HEK293 (cell line): Measurements from ENCODE around the gene CITED4.

Source experiments
- CTCF ChIA-PET: fragments of 350-600 bp; formaldehyde crosslinking; extraction: SDS; loops from one replicate; lab custom pipeline; 2021; ENCODE audit warnings: antibody characterized with exemption; lab: Yijun Ruan, JAX
- POLR2A ChIA-PET: fragments of 300-600 bp; formaldehyde crosslinking; extraction: SDS; loops from one replicate; lab custom pipeline; 2020; ENCODE audit warnings: antibody characterized with exemption, inconsistent platforms; lab: Yijun Ruan, JAX
- H3K27ac ChIP-seq: fragments of 200-500 bp; sonication (Bioruptor generic); 2 replicates; pipeline ENCODE4 v1.5.1; 2014; ENCODE audit warnings: low read depth, low read length, control low read depth, inconsistent platforms; ENCODE audit errors: extremely low read depth
- H3K36me3 ChIP-seq, 2 experiments: fragments of 200-500 bp in 1 of 2; sonication (Bioruptor generic) in 1 of 2; 1 replicate in 1 of 2; 2 replicates in 1 of 2; pipeline ENCODE4 v1.5.1; 2014 to 2017; ENCODE audit warnings: inconsistent platforms in 2 of 2, low read length in 2 of 2; ENCODE audit not compliant: control insufficient read depth in 2 of 2, insufficient read depth in 1 of 2
- H3K4me1 ChIP-seq: fragments of 200-500 bp; sonication (Bioruptor generic); 2 replicates; pipeline ENCODE4 v1.5.1; 2014; ENCODE audit warnings: mild to moderate bottlenecking, low read length, inconsistent platforms; ENCODE audit not compliant: control insufficient read depth, insufficient read depth
- H3K4me3 ChIP-seq: 2 replicates; pipeline ENCODE4 v1.5.1; 2011; ENCODE audit warnings: low read depth, mild to moderate bottlenecking, control low read depth, low read length, moderate library complexity
- H3K9me3 ChIP-seq: fragments of 200-500 bp; sonication (Bioruptor generic); 2 replicates; pipeline ENCODE4 v1.5.1; 2014; ENCODE audit warnings: low read depth, low read length, inconsistent platforms; ENCODE audit not compliant: control insufficient read depth, insufficient read depth
- REPIN1 ChIP-seq: fragments of 450-650 bp; formaldehyde crosslinking; IDR thresholded peaks from 2 replicates; pipeline ENCODE4 v1.5.1; 2017; ENCODE audit warnings: missing biosample characterization, missing genetic modification characterization, low read depth
- SETDB1 ChIP-seq: IDR thresholded peaks from one replicate; pipeline ENCODE4 v1.6.1; 2017; ENCODE audit warnings: mild to moderate bottlenecking, low read length, moderate library complexity, mixed read lengths; ENCODE audit not compliant: insufficient read length
- ZBTB17 ChIP-seq: fragments of 450-650 bp; formaldehyde crosslinking; IDR thresholded peaks from 2 replicates; pipeline ENCODE4 v1.5.1; 2016; ENCODE audit warnings: missing biosample characterization, missing genetic modification characterization
- ZBTB48 ChIP-seq: fragments of 450-650 bp; formaldehyde crosslinking; IDR thresholded peaks from 2 replicates; pipeline ENCODE4 v1.5.1; 2016; ENCODE audit warnings: missing biosample characterization, missing genetic modification characterization
- ZFHX2 ChIP-seq: fragments of 450-650 bp; formaldehyde crosslinking; conservative IDR thresholded peaks from 2 replicates; pipeline ENCODE4 v1.5.1; 2016; ENCODE audit warnings: missing biosample characterization, missing genetic modification characterization
- ZNF114 ChIP-seq: fragments of 450-650 bp; formaldehyde crosslinking; IDR thresholded peaks from 2 replicates; pipeline ENCODE4 v1.5.0; 2017; ENCODE audit warnings: missing biosample characterization, missing genetic modification characterization
- ZNF146 ChIP-seq: fragments of 450-650 bp; formaldehyde crosslinking; IDR thresholded peaks from 2 replicates; pipeline ENCODE4 v1.5.1; 2016; ENCODE audit warnings: missing biosample characterization, missing genetic modification characterization
- ZNF223 ChIP-seq: fragments of 450-650 bp; formaldehyde crosslinking; IDR thresholded peaks from 2 replicates; pipeline ENCODE4 v1.5.1; 2016; ENCODE audit warnings: missing biosample characterization, missing genetic modification characterization
- ZNF585B ChIP-seq: fragments of 450-650 bp; formaldehyde crosslinking; IDR thresholded peaks from 2 replicates; pipeline ENCODE4 v1.5.1; 2016; ENCODE audit warnings: missing biosample characterization, missing genetic modification characterization
- ZNF776 ChIP-seq: fragments of 450-650 bp; formaldehyde crosslinking; IDR thresholded peaks from 2 replicates; pipeline ENCODE4 v1.5.0; 2017; ENCODE audit warnings: missing biosample characterization, missing genetic modification characterization, borderline replicate concordance
- TF ChIP-seq, protein P1 (sequence below): fragments of 450-650 bp; formaldehyde crosslinking; IDR thresholded peaks from 2 replicates; pipeline ENCODE4 v1.5.1; 2016; ENCODE audit warnings: missing biosample characterization, missing genetic modification characterization, low read depth
- TF ChIP-seq, protein P2 (sequence below): fragments of 450-650 bp; formaldehyde crosslinking; IDR thresholded peaks from 2 replicates; pipeline ENCODE4 v1.5.1; 2017; ENCODE audit warnings: missing biosample characterization, mild to moderate bottlenecking, missing genetic modification characterization, moderate library complexity
- TF ChIP-seq, protein P3 (sequence below): fragments of 450-650 bp; formaldehyde crosslinking; IDR thresholded peaks from 2 replicates; pipeline ENCODE4 v1.5.1; 2016; ENCODE audit warnings: missing biosample characterization, missing genetic modification characterization, borderline replicate concordance
- TF ChIP-seq, protein P4 (sequence below): fragments of 450-650 bp; formaldehyde crosslinking; IDR thresholded peaks from 2 replicates; pipeline ENCODE4 v1.5.1; 2016; ENCODE audit warnings: missing biosample characterization, missing genetic modification characterization
- TF ChIP-seq, protein P5 (sequence below): fragments of 450-650 bp; formaldehyde crosslinking; IDR thresholded peaks from 2 replicates; pipeline ENCODE4 v1.5.1; 2017; ENCODE audit warnings: missing biosample characterization, missing genetic modification characterization
- TF ChIP-seq, protein P6 (sequence below): fragments of 450-650 bp; formaldehyde crosslinking; IDR thresholded peaks from 2 replicates; pipeline ENCODE4 v1.5.1; 2016; ENCODE audit warnings: missing biosample characterization, missing genetic modification characterization, borderline replicate concordance

The CITED4 gene

DNA sequence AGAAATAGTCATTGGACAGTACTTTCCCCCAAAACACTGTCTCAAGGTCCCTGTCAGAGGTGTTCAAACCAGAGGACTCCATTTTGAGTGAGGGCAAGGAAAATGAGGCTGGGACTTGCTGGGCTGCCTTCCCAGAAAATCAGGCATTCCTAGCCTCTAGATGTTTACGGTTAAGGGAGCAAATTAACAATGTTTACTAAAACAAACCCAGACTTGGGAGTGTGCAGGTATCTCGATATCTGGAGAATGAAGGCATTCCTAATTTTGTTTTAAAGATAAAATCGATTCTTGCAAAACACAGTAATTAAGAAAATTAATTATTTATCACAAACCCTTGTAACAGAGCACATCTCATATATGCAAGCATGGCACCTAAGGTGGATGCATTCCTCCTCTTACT, 48.9 kb upstream of the CITED4 start (continued):
- TF ChIP-seq, protein P1, sequence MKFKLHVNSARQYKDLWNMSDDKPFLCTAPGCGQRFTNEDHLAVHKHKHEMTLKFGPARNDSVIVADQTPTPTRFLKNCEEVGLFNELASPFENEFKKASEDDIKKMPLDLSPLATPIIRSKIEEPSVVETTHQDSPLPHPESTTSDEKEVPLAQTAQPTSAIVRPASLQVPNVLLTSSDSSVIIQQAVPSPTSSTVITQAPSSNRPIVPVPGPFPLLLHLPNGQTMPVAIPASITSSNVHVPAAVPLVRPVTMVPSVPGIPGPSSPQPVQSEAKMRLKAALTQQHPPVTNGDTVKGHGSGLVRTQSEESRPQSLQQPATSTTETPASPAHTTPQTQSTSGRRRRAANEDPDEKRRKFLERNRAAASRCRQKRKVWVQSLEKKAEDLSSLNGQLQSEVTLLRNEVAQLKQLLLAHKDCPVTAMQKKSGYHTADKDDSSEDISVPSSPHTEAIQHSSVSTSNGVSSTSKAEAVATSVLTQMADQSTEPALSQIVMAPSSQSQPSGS: no peak
- TF ChIP-seq, protein P2, sequence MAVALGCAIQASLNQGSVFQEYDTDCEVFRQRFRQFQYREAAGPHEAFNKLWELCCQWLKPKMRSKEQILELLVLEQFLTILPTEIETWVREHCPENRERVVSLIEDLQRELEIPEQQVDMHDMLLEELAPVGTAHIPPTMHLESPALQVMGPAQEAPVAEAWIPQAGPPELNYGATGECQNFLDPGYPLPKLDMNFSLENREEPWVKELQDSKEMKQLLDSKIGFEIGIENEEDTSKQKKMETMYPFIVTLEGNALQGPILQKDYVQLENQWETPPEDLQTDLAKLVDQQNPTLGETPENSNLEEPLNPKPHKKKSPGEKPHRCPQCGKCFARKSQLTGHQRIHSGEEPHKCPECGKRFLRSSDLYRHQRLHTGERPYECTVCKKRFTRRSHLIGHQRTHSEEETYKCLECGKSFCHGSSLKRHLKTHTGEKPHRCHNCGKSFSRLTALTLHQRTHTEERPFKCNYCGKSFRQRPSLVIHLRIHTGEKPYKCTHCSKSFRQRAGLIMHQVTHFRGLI (tag by site-specific recombination): no peak
- TF ChIP-seq SETDB1 (no peak), ZNF585B (tag by site-specific recombination) (no peak), ZFHX2 (tag by site-specific recombination) (no peak)

DNA sequence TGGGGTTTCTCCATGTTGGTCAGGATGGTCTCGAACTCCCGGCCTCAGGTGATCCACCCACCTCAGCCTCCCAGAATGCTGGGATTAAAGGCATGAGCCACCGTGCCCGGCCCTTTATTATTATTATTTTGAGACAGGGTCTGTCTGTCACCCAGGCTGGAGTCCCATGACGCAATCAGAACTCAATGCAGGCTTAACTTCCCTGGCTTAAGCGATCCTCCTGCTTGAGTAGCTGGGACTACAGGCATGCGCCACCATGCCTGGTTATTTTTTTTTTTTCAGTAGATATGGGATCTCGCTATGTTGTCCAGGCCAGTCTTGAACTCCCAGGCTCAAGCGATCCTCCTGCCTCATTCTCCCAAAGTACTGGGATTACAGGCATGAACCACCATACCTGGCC, 47.1 kb upstream of the CITED4 start:
- ChIA-PET POLR2A (no interaction called here), CTCF (interaction anchor here (0.5 to 1.8 kb wide), 2 partner anchors 39 to 434 kb away, joined by 3 to 9 read pairs; no protein-coding TSS in a partner anchor)
- Histone ChIP-seq H3K4me3 (no peak overlapping the region), H3K4me1 (no peaks in the 10 kb centered on the region), H3K27ac (no peak overlapping the region), H3K36me3 (no peaks in the 10 kb centered on the region), H3K9me3 (no peaks in the 10 kb centered on the region)
- TF ChIP-seq REPIN1 (no peak), ZNF223 (tag by site-specific recombination) (no peak), ZBTB48 (tag by site-specific recombination) (no peak), ZNF146 (tag by site-specific recombination) (no peak), ZNF776 (no peak), ZBTB17 (tag by site-specific recombination) (no peak), ZNF114 (tag by site-specific recombination) (no peak)
- TF ChIP-seq, protein P3, sequence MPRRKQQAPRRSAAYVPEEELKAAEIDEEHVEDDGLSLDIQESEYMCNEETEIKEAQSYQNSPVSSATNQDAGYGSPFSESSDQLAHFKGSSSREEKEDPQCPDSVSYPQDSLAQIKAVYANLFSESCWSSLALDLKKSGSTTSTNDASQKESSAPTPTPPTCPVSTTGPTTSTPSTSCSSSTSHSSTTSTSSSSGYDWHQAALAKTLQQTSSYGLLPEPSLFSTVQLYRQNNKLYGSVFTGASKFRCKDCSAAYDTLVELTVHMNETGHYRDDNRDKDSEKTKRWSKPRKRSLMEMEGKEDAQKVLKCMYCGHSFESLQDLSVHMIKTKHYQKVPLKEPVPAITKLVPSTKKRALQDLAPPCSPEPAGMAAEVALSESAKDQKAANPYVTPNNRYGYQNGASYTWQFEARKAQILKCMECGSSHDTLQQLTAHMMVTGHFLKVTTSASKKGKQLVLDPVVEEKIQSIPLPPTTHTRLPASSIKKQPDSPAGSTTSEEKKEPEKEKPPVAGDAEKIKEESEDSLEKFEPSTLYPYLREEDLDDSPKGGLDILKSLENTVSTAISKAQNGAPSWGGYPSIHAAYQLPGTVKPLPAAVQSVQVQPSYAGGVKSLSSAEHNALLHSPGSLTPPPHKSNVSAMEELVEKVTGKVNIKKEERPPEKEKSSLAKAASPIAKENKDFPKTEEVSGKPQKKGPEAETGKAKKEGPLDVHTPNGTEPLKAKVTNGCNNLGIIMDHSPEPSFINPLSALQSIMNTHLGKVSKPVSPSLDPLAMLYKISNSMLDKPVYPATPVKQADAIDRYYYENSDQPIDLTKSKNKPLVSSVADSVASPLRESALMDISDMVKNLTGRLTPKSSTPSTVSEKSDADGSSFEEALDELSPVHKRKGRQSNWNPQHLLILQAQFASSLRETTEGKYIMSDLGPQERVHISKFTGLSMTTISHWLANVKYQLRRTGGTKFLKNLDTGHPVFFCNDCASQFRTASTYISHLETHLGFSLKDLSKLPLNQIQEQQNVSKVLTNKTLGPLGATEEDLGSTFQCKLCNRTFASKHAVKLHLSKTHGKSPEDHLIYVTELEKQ (tag by site-specific recombination): no peak
- TF ChIP-seq, protein P4, sequence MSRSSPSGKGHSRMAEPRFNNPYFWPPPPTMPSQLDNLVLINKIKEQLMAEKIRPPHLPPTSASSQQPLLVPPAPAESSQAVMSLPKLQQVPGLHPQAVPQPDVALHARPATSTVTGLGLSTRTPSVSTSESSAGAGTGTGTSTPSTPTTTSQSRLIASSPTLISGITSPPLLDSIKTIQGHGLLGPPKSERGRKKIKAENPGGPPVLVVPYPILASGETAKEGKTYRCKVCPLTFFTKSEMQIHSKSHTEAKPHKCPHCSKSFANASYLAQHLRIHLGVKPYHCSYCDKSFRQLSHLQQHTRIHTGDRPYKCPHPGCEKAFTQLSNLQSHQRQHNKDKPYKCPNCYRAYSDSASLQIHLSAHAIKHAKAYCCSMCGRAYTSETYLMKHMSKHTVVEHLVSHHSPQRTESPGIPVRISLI: no peak
- TF ChIP-seq, protein P5, sequence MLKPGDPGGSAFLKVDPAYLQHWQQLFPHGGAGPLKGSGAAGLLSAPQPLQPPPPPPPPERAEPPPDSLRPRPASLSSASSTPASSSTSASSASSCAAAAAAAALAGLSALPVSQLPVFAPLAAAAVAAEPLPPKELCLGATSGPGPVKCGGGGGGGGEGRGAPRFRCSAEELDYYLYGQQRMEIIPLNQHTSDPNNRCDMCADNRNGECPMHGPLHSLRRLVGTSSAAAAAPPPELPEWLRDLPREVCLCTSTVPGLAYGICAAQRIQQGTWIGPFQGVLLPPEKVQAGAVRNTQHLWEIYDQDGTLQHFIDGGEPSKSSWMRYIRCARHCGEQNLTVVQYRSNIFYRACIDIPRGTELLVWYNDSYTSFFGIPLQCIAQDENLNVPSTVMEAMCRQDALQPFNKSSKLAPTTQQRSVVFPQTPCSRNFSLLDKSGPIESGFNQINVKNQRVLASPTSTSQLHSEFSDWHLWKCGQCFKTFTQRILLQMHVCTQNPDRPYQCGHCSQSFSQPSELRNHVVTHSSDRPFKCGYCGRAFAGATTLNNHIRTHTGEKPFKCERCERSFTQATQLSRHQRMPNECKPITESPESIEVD: no peak
- TF ChIP-seq, protein P6, sequence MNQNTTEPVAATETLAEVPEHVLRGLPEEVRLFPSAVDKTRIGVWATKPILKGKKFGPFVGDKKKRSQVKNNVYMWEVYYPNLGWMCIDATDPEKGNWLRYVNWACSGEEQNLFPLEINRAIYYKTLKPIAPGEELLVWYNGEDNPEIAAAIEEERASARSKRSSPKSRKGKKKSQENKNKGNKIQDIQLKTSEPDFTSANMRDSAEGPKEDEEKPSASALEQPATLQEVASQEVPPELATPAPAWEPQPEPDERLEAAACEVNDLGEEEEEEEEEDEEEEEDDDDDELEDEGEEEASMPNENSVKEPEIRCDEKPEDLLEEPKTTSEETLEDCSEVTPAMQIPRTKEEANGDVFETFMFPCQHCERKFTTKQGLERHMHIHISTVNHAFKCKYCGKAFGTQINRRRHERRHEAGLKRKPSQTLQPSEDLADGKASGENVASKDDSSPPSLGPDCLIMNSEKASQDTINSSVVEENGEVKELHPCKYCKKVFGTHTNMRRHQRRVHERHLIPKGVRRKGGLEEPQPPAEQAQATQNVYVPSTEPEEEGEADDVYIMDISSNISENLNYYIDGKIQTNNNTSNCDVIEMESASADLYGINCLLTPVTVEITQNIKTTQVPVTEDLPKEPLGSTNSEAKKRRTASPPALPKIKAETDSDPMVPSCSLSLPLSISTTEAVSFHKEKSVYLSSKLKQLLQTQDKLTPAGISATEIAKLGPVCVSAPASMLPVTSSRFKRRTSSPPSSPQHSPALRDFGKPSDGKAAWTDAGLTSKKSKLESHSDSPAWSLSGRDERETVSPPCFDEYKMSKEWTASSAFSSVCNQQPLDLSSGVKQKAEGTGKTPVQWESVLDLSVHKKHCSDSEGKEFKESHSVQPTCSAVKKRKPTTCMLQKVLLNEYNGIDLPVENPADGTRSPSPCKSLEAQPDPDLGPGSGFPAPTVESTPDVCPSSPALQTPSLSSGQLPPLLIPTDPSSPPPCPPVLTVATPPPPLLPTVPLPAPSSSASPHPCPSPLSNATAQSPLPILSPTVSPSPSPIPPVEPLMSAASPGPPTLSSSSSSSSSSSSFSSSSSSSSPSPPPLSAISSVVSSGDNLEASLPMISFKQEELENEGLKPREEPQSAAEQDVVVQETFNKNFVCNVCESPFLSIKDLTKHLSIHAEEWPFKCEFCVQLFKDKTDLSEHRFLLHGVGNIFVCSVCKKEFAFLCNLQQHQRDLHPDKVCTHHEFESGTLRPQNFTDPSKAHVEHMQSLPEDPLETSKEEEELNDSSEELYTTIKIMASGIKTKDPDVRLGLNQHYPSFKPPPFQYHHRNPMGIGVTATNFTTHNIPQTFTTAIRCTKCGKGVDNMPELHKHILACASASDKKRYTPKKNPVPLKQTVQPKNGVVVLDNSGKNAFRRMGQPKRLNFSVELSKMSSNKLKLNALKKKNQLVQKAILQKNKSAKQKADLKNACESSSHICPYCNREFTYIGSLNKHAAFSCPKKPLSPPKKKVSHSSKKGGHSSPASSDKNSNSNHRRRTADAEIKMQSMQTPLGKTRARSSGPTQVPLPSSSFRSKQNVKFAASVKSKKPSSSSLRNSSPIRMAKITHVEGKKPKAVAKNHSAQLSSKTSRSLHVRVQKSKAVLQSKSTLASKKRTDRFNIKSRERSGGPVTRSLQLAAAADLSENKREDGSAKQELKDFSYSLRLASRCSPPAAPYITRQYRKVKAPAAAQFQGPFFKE (tag by site-specific recombination): no peak
